ENCODE results near the gene REL. TPM values are rescaled to one million over a fixed set of nuclear protein-coding genes. Genes with fewer than 3 reads are reported as not detected.
"Not testable (repeated sequence)": the region's sequence is repeated elsewhere in the genome, so short reads cannot be mapped to it uniquely, and the experiment has no call there.

REL gene
- total RNA-seq, 1 experiment from 2014 or later = 6.2 TPM

GRCh38 chr2:60888853-60889252 is 7.5 kb downstream of the REL start:
- no peak overlapping the region for H2AK5ac ChIP-seq (ENCODE audit: insufficient read length, low read length)
- H3K18ac ChIP-seq (ENCODE audit: insufficient read length, low read depth, low read length) = no peak overlapping the region
- no peak overlapping the region for H4K91ac ChIP-seq (ENCODE audit: insufficient read length, low read depth, low read length)
- no peaks in the 10 kb centered on the region for H3K4me1 ChIP-seq (ENCODE audit: insufficient read depth, low read length)
- no peak overlapping the region for H3K27ac ChIP-seq (ENCODE audit: insufficient read length, low read depth, low read length)
- H3K23ac ChIP-seq (ENCODE audit: insufficient read length, low read depth, low read length) = no peak overlapping the region
- WGBS (ENCODE audit: extremely low coverage, insufficient read length, low lambda C conversion rate) = no CpG with 5 or more reads among the region's 2 CpGs
- no peak overlapping the region for H3K14ac ChIP-seq (ENCODE audit: insufficient read depth, low read length)
- H3T11ph ChIP-seq (ENCODE audit: low read length) = no peak overlapping the region
- no peaks in the 10 kb centered on the region for H3K9me3 ChIP-seq (ENCODE audit: control insufficient read depth, low read depth, low read length)
- H3K56ac ChIP-seq (ENCODE audit: insufficient read length, low read depth, low read length) = no peak overlapping the region
- Mint-ChIP-seq H3K4me1 (peaks cover 3 to 9% of the 10 kb centered on the region in 2 experiments; a peak in 3 of 4 replicates), H3K27me3 (ENCODE audit: low read depth) (no peaks in the 10 kb centered on the region; the same call in 1 of the 2 replicates), H3K36me3 (ENCODE audit: insufficient read depth in 1 of 3, low read depth in 3 of 3) (no peaks in the 10 kb centered on the region), H3K9me3 (no peaks in the 10 kb centered on the region), H3K27ac (no peak overlapping the region), H3K4me3 (no peak overlapping the region)
- no peak overlapping the region for H2BK12ac ChIP-seq (ENCODE audit: insufficient read length, low read depth, low read length)
- TF ChIP-seq CTCF (conservative IDR thresholded peaks at IDR 0.05) = no peak
- no peak overlapping the region for H3K4ac ChIP-seq (ENCODE audit: low read depth, low read length)
- no peaks in the 10 kb centered on the region for H4K20me1 ChIP-seq (ENCODE audit: control insufficient read depth, insufficient read depth, insufficient read length)
- H4K8ac ChIP-seq (replicated peaks; ENCODE audit: insufficient read length, low read depth, low read length) = no peak overlapping the region
- H3K23me2 ChIP-seq (ENCODE audit: insufficient read length, low read depth, low read length, poor library complexity, severe bottlenecking) = no peaks in the 10 kb centered on the region
- H2AFZ ChIP-seq (ENCODE audit: low read length) = no peak overlapping the region
- H2BK15ac ChIP-seq (ENCODE audit: low read depth, low read length) = no peak overlapping the region
- H3K79me1 ChIP-seq (ENCODE audit: insufficient read depth, low read depth, low read length, poor library complexity, severe bottlenecking) = no peaks in the 10 kb centered on the region
- H3K4me2 ChIP-seq (ENCODE audit: insufficient read depth, insufficient read length, low read length) = no peak overlapping the region
- no peak overlapping the region for H3K9ac ChIP-seq (ENCODE audit: extremely low read depth, insufficient read length, low read length)
- no peaks in the 10 kb centered on the region for H3K27me3 ChIP-seq (ENCODE audit: insufficient read depth, low read length)
- no peak for DNase-seq
- no peak overlapping the region for H4K5ac ChIP-seq (ENCODE audit: insufficient read length, low read depth, low read length)
- no peak overlapping the region for H2BK120ac ChIP-seq (ENCODE audit: low read depth, low read length, poor library complexity, severe bottlenecking)
- H3K79me2 ChIP-seq (ENCODE audit: insufficient read depth, low read length) = no peaks in the 10 kb centered on the region
- no peak overlapping the region for H2BK5ac ChIP-seq (ENCODE audit: insufficient read length, low read length)
- H2BK20ac ChIP-seq (ENCODE audit: low read depth, low read length, poor library complexity, severe bottlenecking) = no peak overlapping the region

- not testable (repeated sequence) for H4K5ac ChIP-seq (ENCODE audit: insufficient read length, low read depth, low read length); H2BK12ac ChIP-seq (ENCODE audit: insufficient read length, low read depth, low read length); H2BK15ac ChIP-seq (ENCODE audit: low read depth, low read length); DNase-seq; H3K56ac ChIP-seq (ENCODE audit: insufficient read length, low read depth, low read length); H3K4me1 Mint-ChIP-seq; H3K27me3 Mint-ChIP-seq (ENCODE audit: low read depth); H2BK20ac ChIP-seq (ENCODE audit: low read depth, low read length, poor library complexity, severe bottlenecking); H3K4me3 Mint-ChIP-seq; H2BK5ac ChIP-seq (ENCODE audit: insufficient read length, low read length); H4K20me1 ChIP-seq (ENCODE audit: control insufficient read depth, insufficient read depth, insufficient read length); H2BK120ac ChIP-seq (ENCODE audit: low read depth, low read length, poor library complexity, severe bottlenecking); H3K27ac ChIP-seq (ENCODE audit: insufficient read length, low read depth, low read length); H3K9ac ChIP-seq (ENCODE audit: extremely low read depth, insufficient read length, low read length); H3K23ac ChIP-seq (ENCODE audit: insufficient read length, low read depth, low read length); H3K36me3 Mint-ChIP-seq (ENCODE audit: insufficient read depth in 1 of 3, low read depth in 3 of 3); H3K23me2 ChIP-seq (ENCODE audit: insufficient read length, low read depth, low read length, poor library complexity, severe bottlenecking); H3K79me1 ChIP-seq (ENCODE audit: insufficient read depth, low read depth, low read length, poor library complexity, severe bottlenecking); H2AK5ac ChIP-seq (ENCODE audit: insufficient read length, low read length); H2AFZ ChIP-seq (ENCODE audit: low read length); H3K18ac ChIP-seq (ENCODE audit: insufficient read length, low read depth, low read length); H3K4ac ChIP-seq (ENCODE audit: low read depth, low read length); H3K4me1 ChIP-seq (ENCODE audit: insufficient read depth, low read length); H3K9me3 ChIP-seq (ENCODE audit: control insufficient read depth, low read depth, low read length); H3K27me3 ChIP-seq (ENCODE audit: insufficient read depth, low read length); H4K8ac ChIP-seq (replicated peaks; ENCODE audit: insufficient read length, low read depth, low read length); H3K4me2 ChIP-seq (ENCODE audit: insufficient read depth, insufficient read length, low read length); H4K91ac ChIP-seq (ENCODE audit: insufficient read length, low read depth, low read length); H3T11ph ChIP-seq (ENCODE audit: low read length); H3K27ac Mint-ChIP-seq; H3K79me2 ChIP-seq (ENCODE audit: insufficient read depth, low read length); H3K14ac ChIP-seq (ENCODE audit: insufficient read depth, low read length); H3K9me3 Mint-ChIP-seq
- no CpG with 5 or more reads among the region's 7 CpGs for WGBS (ENCODE audit: extremely low coverage, insufficient read length, low lambda C conversion rate)
These were observed 8.4 kb downstream of the REL start for GRCh38 chr2:60889581-60890392.
